ENCODE data around the gene AASS. TPM values are rescaled to one million over a fixed set of nuclear protein-coding genes. Genes with fewer than 3 reads are reported as not detected.

AASS gene
- total RNA-seq, 2 donors from 2014 or later, result 60.5 to 99.7 TPM

DNA sequence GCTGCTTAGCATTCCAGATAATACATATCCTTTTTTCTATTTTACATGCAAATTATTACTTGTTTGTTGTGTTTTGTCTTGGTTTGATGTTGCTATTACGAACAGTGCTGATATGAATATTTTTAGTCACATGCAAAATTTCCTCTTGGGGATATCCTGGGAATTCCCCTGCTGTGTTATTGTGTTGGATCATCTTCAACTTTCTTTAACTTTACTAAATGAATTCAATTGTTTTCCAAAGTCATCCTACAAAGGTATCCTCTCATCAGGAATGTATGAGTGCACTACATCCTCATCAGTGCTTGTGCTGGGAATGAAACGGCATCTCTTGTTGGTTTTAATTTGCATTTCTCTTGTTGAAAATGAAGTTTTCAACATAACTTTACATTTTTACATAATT is 87.1 kb downstream of the AASS start:
- Mint-ChIP-seq H3K27me3 (ENCODE audit: insufficient read depth) (no peaks in the 10 kb centered on the region), H3K4me3 (no peak overlapping the region), H3K36me3 (ENCODE audit: low read depth) (no peaks in the 10 kb centered on the region), H3K9me3 (no peaks in the 10 kb centered on the region), H3K4me1 (peaks cover 7% of the 10 kb centered on the region), H3K27ac (no peak overlapping the region)
- 91% methylated on average over 2 of the region's 2 CpGs; no CpG with 5 or more reads in 1 of the 2 experiments for WGBS, 2 experiments (ENCODE audit: insufficient coverage in 1 of 2, insufficient read length in 1 of 2)
- Histone ChIP-seq H3K9ac (ENCODE audit: extremely low read depth, low read length, poor library complexity, severe bottlenecking) (no peak overlapping the region), H3K27me3 (ENCODE audit: control insufficient read depth, insufficient read depth, low read length, poor library complexity, severe bottlenecking) (no peaks in the 10 kb centered on the region), H3K27ac (ENCODE audit: low read depth, low read length) (no peak overlapping the region), H3K4me3 (ENCODE audit: low read length) (no peak overlapping the region), H3K9me3 (ENCODE audit: control insufficient read depth, low read length) (no peaks in the 10 kb centered on the region), H3K36me3 (ENCODE audit: control insufficient read depth, insufficient read depth, low read length) (no peaks in the 10 kb centered on the region), H3K4me1 (ENCODE audit: control insufficient read depth, insufficient read depth, low read length) (no peaks in the 10 kb centered on the region)
- TF ChIP-seq, protein P1, sequence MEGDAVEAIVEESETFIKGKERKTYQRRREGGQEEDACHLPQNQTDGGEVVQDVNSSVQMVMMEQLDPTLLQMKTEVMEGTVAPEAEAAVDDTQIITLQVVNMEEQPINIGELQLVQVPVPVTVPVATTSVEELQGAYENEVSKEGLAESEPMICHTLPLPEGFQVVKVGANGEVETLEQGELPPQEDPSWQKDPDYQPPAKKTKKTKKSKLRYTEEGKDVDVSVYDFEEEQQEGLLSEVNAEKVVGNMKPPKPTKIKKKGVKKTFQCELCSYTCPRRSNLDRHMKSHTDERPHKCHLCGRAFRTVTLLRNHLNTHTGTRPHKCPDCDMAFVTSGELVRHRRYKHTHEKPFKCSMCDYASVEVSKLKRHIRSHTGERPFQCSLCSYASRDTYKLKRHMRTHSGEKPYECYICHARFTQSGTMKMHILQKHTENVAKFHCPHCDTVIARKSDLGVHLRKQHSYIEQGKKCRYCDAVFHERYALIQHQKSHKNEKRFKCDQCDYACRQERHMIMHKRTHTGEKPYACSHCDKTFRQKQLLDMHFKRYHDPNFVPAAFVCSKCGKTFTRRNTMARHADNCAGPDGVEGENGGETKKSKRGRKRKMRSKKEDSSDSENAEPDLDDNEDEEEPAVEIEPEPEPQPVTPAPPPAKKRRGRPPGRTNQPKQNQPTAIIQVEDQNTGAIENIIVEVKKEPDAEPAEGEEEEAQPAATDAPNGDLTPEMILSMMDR (conservative IDR thresholded peaks at IDR 0.05), result no peak
- DNase-seq, result no peak

DNA sequence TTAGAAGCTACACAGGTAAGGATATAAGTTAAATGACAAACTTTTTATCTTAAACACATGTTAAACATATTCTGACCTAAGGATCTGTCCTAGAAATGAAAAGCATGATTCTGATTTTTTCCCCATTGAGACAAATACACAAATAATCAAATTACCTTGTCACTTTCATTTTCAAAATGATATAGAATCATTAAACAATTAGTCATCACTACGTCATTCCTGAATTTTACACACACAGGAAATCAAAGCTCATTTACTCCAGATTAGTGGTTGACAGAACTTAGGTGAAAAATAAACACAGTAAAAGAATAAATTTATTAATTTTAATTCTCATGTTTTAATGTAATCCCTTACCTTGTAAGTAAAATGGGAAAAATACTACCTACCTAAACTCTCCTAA is 89.0 kb downstream of the AASS start:
- Mint-ChIP-seq H3K27me3 (ENCODE audit: insufficient read depth) (no peaks in the 10 kb centered on the region), H3K27ac (no peak overlapping the region), H3K4me3 (no peak overlapping the region), H3K36me3 (ENCODE audit: low read depth) (peaks cover 2% of the 10 kb centered on the region), H3K4me1 (peaks cover 7% of the 10 kb centered on the region), H3K9me3 (no peaks in the 10 kb centered on the region)
- 100% methylated on average over 1 of the region's 1 CpG; no CpG with 5 or more reads in 1 of the 2 experiments for WGBS, 2 experiments (ENCODE audit: insufficient coverage in 1 of 2, insufficient read length in 1 of 2)
- H3K27ac ChIP-seq (ENCODE audit: low read depth, low read length), result no peak overlapping the region
- TF ChIP-seq, protein P1 (conservative IDR thresholded peaks at IDR 0.05), result no peak
- H3K4me3 ChIP-seq (ENCODE audit: low read length), result no peak overlapping the region
- no peak for DNase-seq
- no peak overlapping the region for H3K9ac ChIP-seq (ENCODE audit: extremely low read depth, low read length, poor library complexity, severe bottlenecking)
- no peaks in the 10 kb centered on the region for H3K27me3 ChIP-seq (ENCODE audit: control insufficient read depth, insufficient read depth, low read length, poor library complexity, severe bottlenecking)
- H3K36me3 ChIP-seq (ENCODE audit: control insufficient read depth, insufficient read depth, low read length), result no peaks in the 10 kb centered on the region
- no peaks in the 10 kb centered on the region for H3K4me1 ChIP-seq (ENCODE audit: control insufficient read depth, insufficient read depth, low read length)
- no peaks in the 10 kb centered on the region for H3K9me3 ChIP-seq (ENCODE audit: control insufficient read depth, low read length)

DNA sequence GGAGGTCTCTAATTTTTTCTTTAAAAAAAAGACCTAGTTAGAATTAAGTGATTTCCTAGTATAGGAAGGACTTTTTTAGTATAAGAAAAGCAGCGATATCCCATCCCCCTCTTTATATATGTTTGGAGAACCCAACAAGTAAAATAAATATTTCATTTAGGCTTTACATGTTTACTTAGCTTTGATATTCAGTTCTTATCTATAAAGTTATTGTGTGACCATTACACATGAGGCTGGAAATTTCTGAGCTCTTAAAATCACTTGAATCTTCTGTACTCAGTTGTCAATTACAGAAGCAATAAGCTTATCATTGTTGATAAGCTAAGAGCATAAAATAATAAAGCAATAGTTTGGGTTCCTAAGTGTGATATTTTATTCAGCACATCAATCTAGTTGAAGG is 89.7 kb downstream of the AASS start:
- no peak overlapping the region for H3K4me3 ChIP-seq (ENCODE audit: low read length)
- H3K36me3 Mint-ChIP-seq (ENCODE audit: low read depth), result peaks cover 2% of the 10 kb centered on the region
- H3K27ac ChIP-seq (ENCODE audit: low read depth, low read length), result no peak overlapping the region
- no peaks in the 10 kb centered on the region for H3K27me3 ChIP-seq (ENCODE audit: control insufficient read depth, insufficient read depth, low read length, poor library complexity, severe bottlenecking)
- no peak overlapping the region for H3K9ac ChIP-seq (ENCODE audit: extremely low read depth, low read length, poor library complexity, severe bottlenecking)
- no peak overlapping the region for H3K4me3 Mint-ChIP-seq
- no peaks in the 10 kb centered on the region for H3K9me3 ChIP-seq (ENCODE audit: control insufficient read depth, low read length)
- WGBS, 2 experiments (ENCODE audit: insufficient coverage in 1 of 2, insufficient read length in 1 of 2), result no CpG with 5 or more reads among the region's 1 CpG
- no peaks in the 10 kb centered on the region for H3K4me1 ChIP-seq (ENCODE audit: control insufficient read depth, insufficient read depth, low read length)
- H3K36me3 ChIP-seq (ENCODE audit: control insufficient read depth, insufficient read depth, low read length), result no peaks in the 10 kb centered on the region
- H3K4me1 Mint-ChIP-seq, result peaks cover 7% of the 10 kb centered on the region
- TF ChIP-seq, protein P1 (conservative IDR thresholded peaks at IDR 0.05), result no peak
- no peak overlapping the region for H3K27ac Mint-ChIP-seq
- no peaks in the 10 kb centered on the region for H3K27me3 Mint-ChIP-seq (ENCODE audit: insufficient read depth)
- H3K9me3 Mint-ChIP-seq, result no peaks in the 10 kb centered on the region
- DNase-seq, result no peak
